HUES48 (cell line): ENCODE measurements around the gene MYO7B.

ENCODE experiments used
- H3K27ac ChIP-seq: one replicate; pipeline ENCODE4 v1.7.0; 2013; ENCODE audit warnings: low read depth, low read length, inconsistent platforms
- H3K27me3 ChIP-seq: 2 replicates; pipeline ENCODE4 v1.6.1; 2013; ENCODE audit warnings: mild to moderate bottlenecking, low read length; ENCODE audit not compliant: control insufficient read depth, insufficient read depth
- H3K36me3 ChIP-seq: 2 replicates; pipeline ENCODE4 v1.6.1; 2013; ENCODE audit warnings: low read length; ENCODE audit not compliant: control insufficient read depth, insufficient read depth
- H3K4me1 ChIP-seq: 2 replicates; pipeline ENCODE4 v1.6.1; 2013; ENCODE audit warnings: mild to moderate bottlenecking, low read length; ENCODE audit not compliant: control insufficient read depth, insufficient read depth
- H3K4me3 ChIP-seq: 2 replicates; pipeline ENCODE4 v1.5.1; 2013; ENCODE audit warnings: mild to moderate bottlenecking, low read depth, low read length
- H3K9ac ChIP-seq: 2 replicates; pipeline ENCODE4 v1.6.1; 2013; ENCODE audit warnings: mild to moderate bottlenecking, low read depth, low read length, moderate library complexity
- H3K9me3 ChIP-seq: 2 replicates; pipeline ENCODE4 v1.6.1; 2013; ENCODE audit warnings: low read length; ENCODE audit not compliant: control insufficient read depth, insufficient read depth

MYO7B gene

GRCh38 chr2:127582863-127583861 is 47.7 kb downstream of the MYO7B start:
- Histone ChIP-seq H3K27me3 (no peaks in the 10 kb centered on the region), H3K27ac (no peak overlapping the region), H3K36me3 (no peaks in the 10 kb centered on the region), H3K4me3 (no peak overlapping the region), H3K9ac (no peak overlapping the region), H3K4me1 (peaks cover 11% of the 10 kb centered on the region), H3K9me3 (no peaks in the 10 kb centered on the region)

DNA sequence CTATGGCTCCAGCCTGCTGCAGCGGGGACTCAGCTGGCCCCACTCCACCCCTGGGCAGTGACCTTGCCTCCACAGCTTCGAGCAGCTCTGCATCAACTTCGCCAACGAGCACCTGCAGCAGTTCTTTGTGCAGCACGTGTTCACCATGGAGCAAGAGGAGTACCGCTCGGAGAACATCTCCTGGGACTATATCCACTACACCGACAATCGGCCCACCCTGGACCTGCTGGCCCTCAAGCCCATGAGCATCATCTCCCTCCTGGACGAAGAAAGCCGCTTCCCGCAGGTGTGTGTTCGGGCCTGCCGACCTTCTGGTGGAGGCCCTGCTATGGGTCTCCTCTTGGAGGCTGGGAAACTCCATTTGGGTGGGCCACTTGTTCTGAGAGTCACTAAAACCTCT is 48.6 kb downstream of the MYO7B start:
- Histone ChIP-seq H3K27ac (no peak overlapping the region), H3K27me3 (no peaks in the 10 kb centered on the region)

GRCh38 chr2:127584516-127585033 is 49.1 kb downstream of the MYO7B start:
- Histone ChIP-seq H3K9ac (no peak overlapping the region), H3K27me3 (no peaks in the 10 kb centered on the region), H3K9me3 (no peaks in the 10 kb centered on the region), H3K4me3 (no peak overlapping the region), H3K36me3 (no peaks in the 10 kb centered on the region), H3K4me1 (peaks cover 11% of the 10 kb centered on the region), H3K27ac (no peak overlapping the region)

More for the DNA sequence above, 48.6 kb downstream of the MYO7B start:
- H3K9me3 ChIP-seq, result no peaks in the 10 kb centered on the region
- H3K4me3 ChIP-seq, result no peak overlapping the region
- H3K4me1 ChIP-seq, result peaks cover 11% of the 10 kb centered on the region
- H3K9ac ChIP-seq, result no peak overlapping the region
- no peaks in the 10 kb centered on the region for H3K36me3 ChIP-seq

- no peaks in the 10 kb centered on the region for H3K36me3 ChIP-seq
- H3K9me3 ChIP-seq, result no peaks in the 10 kb centered on the region
- no peak overlapping the region for H3K4me3 ChIP-seq
- no peaks in the 10 kb centered on the region for H3K27me3 ChIP-seq
- H3K9ac ChIP-seq, result no peak overlapping the region
- H3K27ac ChIP-seq, result no peak overlapping the region
- peaks cover 11% of the 10 kb centered on the region for H3K4me1 ChIP-seq
Observed at GRCh38 chr2:127585270-127585807, 49.9 kb downstream of the MYO7B start.

DNA sequence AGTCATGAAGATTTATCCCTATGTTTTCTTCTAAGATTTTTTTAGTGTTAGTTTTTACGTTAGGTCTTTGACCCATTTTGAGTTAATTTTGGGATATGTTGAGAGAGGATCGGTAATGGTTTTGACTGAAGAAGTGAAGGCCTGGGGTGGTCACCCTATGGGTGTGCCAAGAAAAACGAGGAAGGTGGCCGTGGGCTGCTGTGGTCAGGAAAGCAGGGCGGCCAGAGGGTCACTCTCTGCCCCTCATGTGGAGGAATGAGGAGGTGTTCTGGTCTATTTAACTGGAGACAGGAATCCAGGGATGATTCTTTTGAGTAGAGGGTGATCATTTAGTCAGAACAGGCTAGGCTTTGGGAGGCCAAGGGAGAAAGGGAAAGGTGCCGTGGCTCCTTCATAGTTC is 50.7 kb downstream of the MYO7B start:
- no peak overlapping the region for H3K4me3 ChIP-seq
- H3K27ac ChIP-seq, result no peak overlapping the region
- H3K27me3 ChIP-seq, result no peaks in the 10 kb centered on the region
- no peaks in the 10 kb centered on the region for H3K36me3 ChIP-seq
- H3K9me3 ChIP-seq, result no peaks in the 10 kb centered on the region
- peaks cover 11% of the 10 kb centered on the region for H3K4me1 ChIP-seq
- no peak overlapping the region for H3K9ac ChIP-seq

GRCh38 chr2:127586746-127587295 is 51.3 kb downstream of the MYO7B start:
- peaks cover 11% of the 10 kb centered on the region for H3K4me1 ChIP-seq
- no peak overlapping the region for H3K27ac ChIP-seq
- no peak overlapping the region for H3K4me3 ChIP-seq

DNA sequence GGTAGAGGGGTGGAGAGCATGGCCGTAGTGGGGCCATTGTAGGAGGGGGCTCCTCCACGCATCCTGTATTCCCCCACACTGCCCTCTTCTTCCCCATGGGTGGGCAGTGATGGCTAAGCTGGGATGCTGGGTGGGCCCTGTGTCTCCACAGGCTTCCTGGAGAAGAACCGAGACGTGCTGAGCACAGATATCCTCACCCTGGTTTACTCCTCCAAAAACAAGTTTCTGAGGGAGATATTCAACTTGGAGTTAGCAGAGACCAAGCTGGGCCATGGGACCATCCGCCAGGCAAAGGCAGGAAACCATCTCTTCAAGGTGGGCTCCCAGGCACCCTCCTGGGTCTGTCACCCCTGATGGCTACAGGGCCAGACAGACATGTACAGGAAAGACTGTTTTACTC is 52.8 kb downstream of the MYO7B start:
- no peaks in the 10 kb centered on the region for H3K27me3 ChIP-seq
- H3K4me1 ChIP-seq, result peaks cover 11% of the 10 kb centered on the region
- H3K4me3 ChIP-seq, result no peak overlapping the region
- H3K27ac ChIP-seq, result no peak overlapping the region
- no peaks in the 10 kb centered on the region for H3K9me3 ChIP-seq
- no peak overlapping the region for H3K9ac ChIP-seq
- H3K36me3 ChIP-seq, result no peaks in the 10 kb centered on the region

More at GRCh38 chr2:127586746-127587295, 51.3 kb downstream of the MYO7B start:
- H3K27me3 ChIP-seq, result no peaks in the 10 kb centered on the region
- H3K9ac ChIP-seq, result no peak overlapping the region
- H3K9me3 ChIP-seq, result no peaks in the 10 kb centered on the region
- H3K36me3 ChIP-seq, result no peaks in the 10 kb centered on the region

DNA sequence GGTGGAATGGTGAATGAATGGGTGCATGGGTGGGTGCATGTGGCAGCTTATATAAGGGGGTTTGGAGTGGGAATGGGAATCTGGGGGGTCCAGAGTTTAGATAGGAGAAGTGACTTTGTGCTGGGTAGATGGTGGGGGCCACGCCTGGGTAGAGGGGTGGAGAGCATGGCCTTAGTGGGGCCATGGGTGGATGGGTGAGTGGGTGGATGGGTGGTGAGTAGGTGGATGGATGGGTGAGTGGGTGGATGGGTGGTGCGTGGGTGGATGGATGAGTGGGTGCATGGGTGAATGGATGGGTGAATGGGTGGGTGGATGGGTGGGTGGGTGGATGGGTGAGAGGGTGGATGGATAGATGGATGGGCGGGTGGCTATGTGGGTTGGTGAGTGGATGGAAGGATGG is 53.9 kb downstream of the MYO7B start:
- Histone ChIP-seq H3K27me3 (no peaks in the 10 kb centered on the region), H3K27ac (no peak overlapping the region), H3K9me3 (no peaks in the 10 kb centered on the region), H3K36me3 (no peaks in the 10 kb centered on the region), H3K4me3 (no peak overlapping the region), H3K9ac (no peak overlapping the region), H3K4me1 (peaks cover 11% of the 10 kb centered on the region)

DNA sequence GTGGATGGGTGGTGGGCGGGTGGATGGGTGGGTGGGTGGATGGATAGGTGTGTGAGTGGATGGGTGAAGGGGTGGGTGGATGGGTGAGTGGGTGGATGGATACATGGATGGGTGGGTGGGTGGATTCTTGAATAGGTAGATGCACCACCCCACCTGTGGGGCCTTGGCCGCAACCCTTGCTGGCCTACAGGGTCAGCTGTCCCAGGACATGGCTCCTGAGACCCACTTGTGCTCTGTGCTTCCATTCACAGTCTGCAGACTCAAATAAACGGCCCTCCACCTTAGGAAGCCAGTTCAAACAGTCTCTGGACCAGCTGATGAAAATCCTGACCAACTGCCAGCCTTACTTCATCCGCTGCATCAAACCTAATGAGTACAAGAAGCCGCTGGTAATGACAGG is 54.4 kb downstream of the MYO7B start:
- Histone ChIP-seq H3K27me3 (no peaks in the 10 kb centered on the region), H3K9ac (no peak overlapping the region), H3K4me1 (peaks cover 11% of the 10 kb centered on the region), H3K4me3 (no peak overlapping the region), H3K36me3 (no peaks in the 10 kb centered on the region), H3K9me3 (no peaks in the 10 kb centered on the region), H3K27ac (no peak overlapping the region)

DNA sequence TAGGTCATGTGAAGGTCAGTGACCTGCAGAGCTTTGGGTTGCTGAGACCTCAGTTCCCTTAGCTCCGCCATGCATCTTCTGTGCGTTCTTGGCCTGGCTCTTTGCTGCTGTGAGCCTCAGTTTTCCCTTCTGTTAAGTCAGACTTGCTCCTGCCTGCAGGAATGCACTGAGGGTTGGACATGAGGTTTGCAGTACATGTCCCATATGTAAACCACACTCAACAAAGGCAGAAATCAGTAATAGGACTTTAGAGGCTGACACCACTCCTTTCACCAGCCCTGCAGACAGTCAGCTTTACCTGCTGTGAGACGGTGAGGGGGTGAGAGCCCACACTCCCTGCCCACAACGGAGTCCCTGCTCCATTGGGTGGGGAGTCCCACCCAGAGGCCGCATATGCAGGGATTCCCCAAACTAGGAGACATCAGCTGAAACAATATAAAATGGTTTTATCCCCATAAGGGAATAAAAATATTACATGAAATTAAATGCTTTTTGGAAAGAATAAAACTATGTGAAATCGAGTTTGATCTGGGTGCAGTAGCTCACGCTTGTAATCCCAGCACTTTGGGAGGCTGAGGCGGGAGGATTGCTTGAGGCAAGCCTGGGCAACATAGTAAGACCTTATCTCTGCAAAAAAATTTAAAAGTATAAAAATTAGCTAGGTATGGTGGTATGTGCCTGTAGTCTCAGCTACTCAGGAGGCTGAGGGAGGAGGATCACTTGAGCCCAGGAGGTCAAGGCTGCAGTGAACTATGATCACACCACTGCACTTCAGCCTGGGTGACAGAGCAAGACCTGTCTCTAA is 55.1 kb downstream of the MYO7B start:
- H3K4me1 ChIP-seq, result peaks cover 9% of the 10 kb centered on the region
- no peaks in the 10 kb centered on the region for H3K36me3 ChIP-seq
- H3K9ac ChIP-seq, result no peak overlapping the region
- no peak overlapping the region for H3K27ac ChIP-seq
- no peak overlapping the region for H3K4me3 ChIP-seq
- no peaks in the 10 kb centered on the region for H3K27me3 ChIP-seq
- no peaks in the 10 kb centered on the region for H3K9me3 ChIP-seq
